Keratinocyte (primary cell): ENCODE results near the gene FOXO1. TPM values are rescaled to one million over a fixed set of nuclear protein-coding genes. Genes with fewer than 3 reads are reported as not detected.

Source experiments
- DNase-seq: peaks from one replicate; pipeline ENCODE4 v3.0.0-alpha.2; 2011; ENCODE audit warnings: low read depth, missing footprints, low spot score
- FAIRE-seq: peaks from 2 replicates; lab custom pipeline; 2011; peaks lifted over from hg19 to GRCh38; lab: Jason Lieb, UNC
- H2AFZ ChIP-seq: 2 replicates; pipeline ENCODE4 v1.6.0; 2012; ENCODE audit warnings: low read length, control low read depth, inconsistent platforms; ENCODE audit not compliant: control insufficient read depth
- H3K27ac ChIP-seq: 2 replicates; pipeline ENCODE4 v1.5.1; 2011; ENCODE audit warnings: low read length; ENCODE audit not compliant: control insufficient read depth, insufficient read depth
- H3K27me3 ChIP-seq: 3 replicates; pipeline ENCODE4 v1.6.0; 2011; ENCODE audit warnings: low read length; ENCODE audit not compliant: control insufficient read depth, insufficient read depth; ENCODE audit errors: extremely low read depth
- H3K36me3 ChIP-seq, 2 experiments: 2 replicates in 1 of 2; 3 replicates in 1 of 2; pipeline ENCODE4 v1.5.1; 2011; ENCODE audit warnings: low read length in 2 of 2, mild to moderate bottlenecking in 1 of 2; ENCODE audit not compliant: control insufficient read depth in 2 of 2, insufficient read depth in 2 of 2; ENCODE audit errors: extremely low read depth in 1 of 2
- H3K4me1 ChIP-seq: 3 replicates; pipeline ENCODE4 v1.5.1; 2011; ENCODE audit warnings: low read length; ENCODE audit not compliant: control insufficient read depth, insufficient read depth; ENCODE audit errors: extremely low read depth
- H3K4me2 ChIP-seq: 3 replicates; pipeline ENCODE4 v1.6.0; 2011; ENCODE audit warnings: low read depth, low read length; ENCODE audit not compliant: control insufficient read depth, insufficient read depth; ENCODE audit errors: extremely low read depth
- H3K4me3 ChIP-seq, 3 experiments: fragments of 200-600 bp in 1 of 3; sonication (generic) in 1 of 3; 2 replicates in 2 of 3; 3 replicates in 1 of 3; pipeline ENCODE4 v1.5.1; 2011 to 2016; ENCODE audit warnings: low read length in 3 of 3, mild to moderate bottlenecking in 3 of 3, control low read depth in 2 of 3, inconsistent platforms in 1 of 3, low read depth in 1 of 3, mixed read lengths in 1 of 3, mixed run types in 1 of 3, moderate library complexity in 1 of 3; ENCODE audit not compliant: control insufficient read depth in 2 of 3, insufficient read depth in 2 of 3; ENCODE audit errors: extremely low read depth in 1 of 3
- H3K79me2 ChIP-seq: 2 replicates; pipeline ENCODE4 v1.6.0; 2012; ENCODE audit warnings: low read length; ENCODE audit not compliant: control insufficient read depth, insufficient read depth
- H3K9ac ChIP-seq: 3 replicates; pipeline ENCODE4 v1.6.0; 2011; ENCODE audit warnings: low read length; ENCODE audit not compliant: control insufficient read depth, insufficient read depth; ENCODE audit errors: extremely low read depth
- H3K9me1 ChIP-seq: 3 replicates; pipeline ENCODE4 v1.6.0; 2011; ENCODE audit warnings: low read length; ENCODE audit not compliant: control insufficient read depth, insufficient read depth; ENCODE audit errors: extremely low read depth
- H3K9me3 ChIP-seq: 2 replicates; pipeline ENCODE4 v1.5.1; 2012; ENCODE audit warnings: low read depth, low read length; ENCODE audit not compliant: control insufficient read depth
- H4K20me1 ChIP-seq: 3 replicates; pipeline ENCODE4 v1.6.0; 2011; ENCODE audit warnings: low read length; ENCODE audit not compliant: control insufficient read depth, insufficient read depth; ENCODE audit errors: extremely low read depth
- EZH2 ChIP-seq: IDR thresholded peaks from one replicate; pipeline ENCODE4 v1.6.1; 2012; ENCODE audit warnings: inconsistent platforms, mild to moderate bottlenecking, low read length, moderate library complexity
- dilution Hi-C: fragments of 300-500 bp; cut with MboI; formaldehyde crosslinking; loops from one replicate; pipeline ENCODE4 v1.7.0; 2020; ENCODE audit warnings: low sequenced_read_pairs; ENCODE audit not compliant: extremely low pct_ligation_motif_present
- polyA plus RNA-seq, 5 experiments: library from polyadenylated mRNA; depleted of rRNA in 3 of 5; stranded (reverse) in 3 of 5; stranded (forward) in 1 of 5; unstranded in 1 of 5; fragments of >200 nt; gene quantifications; 1 replicate in 1 of 5; 2 replicates in 3 of 5; 3 replicates in 1 of 5; pipeline versions ENCODE4 v1.2.1 to v1.2.3, GENCODE V29; 2011 to 2012; ENCODE audit warnings: missing spikeins in 2 of 5, low read depth in 1 of 5, low replicate concordance in 1 of 5
- TF ChIP-seq, protein P1 (sequence below), 3 experiments: IDR thresholded peaks in 1 of 3; conservative IDR thresholded peaks in 1 of 3; optimal IDR thresholded peaks in 1 of 3; 2 replicates in 2 of 3; 3 replicates in 1 of 3; pipeline versions ENCODE3 to v1.5.1; 2011; ENCODE audit warnings: low read length in 3 of 3, mild to moderate bottlenecking in 3 of 3, moderate library complexity in 2 of 3, control low read depth in 1 of 3, inconsistent platforms in 1 of 3; ENCODE audit not compliant: insufficient read depth in 2 of 3; ENCODE audit errors: extremely low read depth in 1 of 3

Gene FOXO1
- polyA plus RNA-seq, 1 donor (not counting 4 experiments of a cell fraction or from before 2014, with no cell fraction given): 8.3 TPM

DNA sequence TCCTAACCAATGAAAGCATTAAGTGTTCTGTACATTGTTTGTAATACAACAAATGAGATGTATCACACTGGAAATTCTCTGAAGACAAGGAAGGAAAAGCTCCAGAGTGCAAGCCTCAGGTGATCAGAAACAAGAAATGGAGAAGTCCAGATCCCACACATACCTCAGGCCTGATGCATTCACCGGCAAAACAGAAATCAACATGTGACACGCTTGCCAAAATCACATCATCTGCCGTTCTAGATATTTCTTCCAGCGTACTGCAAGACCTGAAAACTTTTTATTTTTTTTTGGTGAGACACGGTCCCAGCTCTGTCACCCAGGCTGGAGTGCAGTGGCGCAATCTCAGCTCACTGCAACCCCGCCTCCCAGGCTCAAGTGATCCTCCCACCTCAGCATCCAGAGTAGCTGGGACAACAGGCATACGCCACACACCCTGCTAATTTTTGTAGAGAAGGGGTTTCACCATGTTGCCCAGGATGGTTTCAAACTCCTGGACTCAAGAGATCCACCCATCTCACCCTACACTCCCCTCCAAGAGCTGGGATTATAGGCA, 48.6 kb downstream of the FOXO1 start:
- TF ChIP-seq EZH2: no peak
- TF ChIP-seq, protein P1, sequence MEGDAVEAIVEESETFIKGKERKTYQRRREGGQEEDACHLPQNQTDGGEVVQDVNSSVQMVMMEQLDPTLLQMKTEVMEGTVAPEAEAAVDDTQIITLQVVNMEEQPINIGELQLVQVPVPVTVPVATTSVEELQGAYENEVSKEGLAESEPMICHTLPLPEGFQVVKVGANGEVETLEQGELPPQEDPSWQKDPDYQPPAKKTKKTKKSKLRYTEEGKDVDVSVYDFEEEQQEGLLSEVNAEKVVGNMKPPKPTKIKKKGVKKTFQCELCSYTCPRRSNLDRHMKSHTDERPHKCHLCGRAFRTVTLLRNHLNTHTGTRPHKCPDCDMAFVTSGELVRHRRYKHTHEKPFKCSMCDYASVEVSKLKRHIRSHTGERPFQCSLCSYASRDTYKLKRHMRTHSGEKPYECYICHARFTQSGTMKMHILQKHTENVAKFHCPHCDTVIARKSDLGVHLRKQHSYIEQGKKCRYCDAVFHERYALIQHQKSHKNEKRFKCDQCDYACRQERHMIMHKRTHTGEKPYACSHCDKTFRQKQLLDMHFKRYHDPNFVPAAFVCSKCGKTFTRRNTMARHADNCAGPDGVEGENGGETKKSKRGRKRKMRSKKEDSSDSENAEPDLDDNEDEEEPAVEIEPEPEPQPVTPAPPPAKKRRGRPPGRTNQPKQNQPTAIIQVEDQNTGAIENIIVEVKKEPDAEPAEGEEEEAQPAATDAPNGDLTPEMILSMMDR (optimal IDR thresholded peaks at IDR 0.05 in 1 of 3, IDR thresholded peaks at IDR 0.05 in 1 of 3, conservative IDR thresholded peaks at IDR 0.05 in 1 of 3; ENCODE audit: extremely low read depth in 1 of 3, insufficient read depth in 2 of 3, low read length in 3 of 3): no peak
- Histone ChIP-seq H3K36me3 (no peaks in the 10 kb centered on the region), H3K9me3 (no peaks in the 10 kb centered on the region), H3K4me2 (no peak overlapping the region), H4K20me1 (no peaks in the 10 kb centered on the region), H3K4me1 (peaks cover 3% of the 10 kb centered on the region), H3K27ac (no peak overlapping the region), H3K79me2 (peaks cover 16% of the 10 kb centered on the region), H3K9ac (no peak overlapping the region), H3K27me3 (no peaks in the 10 kb centered on the region), H3K9me1 (no peaks in the 10 kb centered on the region), H2AFZ (no peak overlapping the region), H3K4me3 (no peak overlapping the region)
- DNase-seq: no peak
- no peak for FAIRE-seq
- dilution Hi-C loops: no loop called here

DNA sequence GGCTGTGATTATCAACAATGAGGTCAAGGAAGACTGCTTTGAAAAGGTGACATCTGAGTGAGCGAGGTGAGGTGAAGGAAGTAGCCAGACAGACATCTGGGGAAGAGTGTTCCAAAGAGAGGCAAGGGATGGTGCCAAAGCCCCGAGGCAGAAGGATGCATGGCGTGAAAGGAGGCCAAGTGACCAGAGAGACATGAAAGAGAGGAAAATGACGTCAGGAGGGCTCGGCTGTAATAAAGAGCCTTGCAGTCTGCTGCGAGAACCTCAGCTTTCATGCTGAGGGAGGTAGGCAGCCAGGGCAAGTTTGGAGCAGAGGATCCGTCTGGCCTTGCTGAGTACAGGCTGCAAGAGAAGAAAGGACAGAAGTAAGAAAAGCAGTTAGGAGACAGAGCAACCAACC, 50.8 kb downstream of the FOXO1 start:
- H2AFZ ChIP-seq: no peak overlapping the region
- no peaks in the 10 kb centered on the region for H3K36me3 ChIP-seq
- peaks cover 12% of the 10 kb centered on the region for H3K79me2 ChIP-seq
- DNase-seq (no peak), FAIRE-seq (no peak)
- H3K9me3 ChIP-seq: no peaks in the 10 kb centered on the region
- no peak overlapping the region for H3K4me3 ChIP-seq
- dilution Hi-C loops: no loop called here
- no peaks in the 10 kb centered on the region for H4K20me1 ChIP-seq
- H3K4me1 ChIP-seq: peaks cover 5% of the 10 kb centered on the region
- no peaks in the 10 kb centered on the region for H3K9me1 ChIP-seq
- H3K4me2 ChIP-seq: no peak overlapping the region
- H3K9ac ChIP-seq: no peak overlapping the region
- TF ChIP-seq, protein P1 (optimal IDR thresholded peaks at IDR 0.05 in 1 of 3, IDR thresholded peaks at IDR 0.05 in 1 of 3, conservative IDR thresholded peaks at IDR 0.05 in 1 of 3; ENCODE audit: extremely low read depth in 1 of 3, insufficient read depth in 2 of 3, low read length in 3 of 3): no peak
- no peak for TF ChIP-seq EZH2
- H3K27me3 ChIP-seq: no peaks in the 10 kb centered on the region
- no peak overlapping the region for H3K27ac ChIP-seq
